Osteocyte (in vitro differentiated cells): Measurements from ENCODE around the gene AKT2. TPM values are rescaled to one million over a fixed set of nuclear protein-coding genes. Genes with fewer than 3 reads are reported as not detected.

ENCODE experiments used
- DNase-seq: peaks from one replicate; pipeline ENCODE4 v3.0.0; 2021; ENCODE audit warnings: mixed read lengths; ENCODE audit not compliant: unreplicated experiment; ENCODE audit errors: extremely low spot score
- H3K27ac Mint-ChIP-seq: one replicate; pipeline ENCODE4 v1.8.0; 2021; ENCODE audit warnings: mild to moderate bottlenecking, mixed read lengths; ENCODE audit not compliant: unreplicated experiment
- H3K27me3 Mint-ChIP-seq: one replicate; pipeline ENCODE4 v1.8.0; 2021; ENCODE audit warnings: mixed read lengths; ENCODE audit not compliant: unreplicated experiment
- H3K36me3 Mint-ChIP-seq: one replicate; pipeline ENCODE4 v1.8.0; 2021; ENCODE audit warnings: mixed read lengths; ENCODE audit not compliant: unreplicated experiment
- H3K4me1 Mint-ChIP-seq: one replicate; pipeline ENCODE4 v1.8.0; 2021; ENCODE audit warnings: mixed read lengths; ENCODE audit not compliant: unreplicated experiment
- H3K4me3 Mint-ChIP-seq: one replicate; pipeline ENCODE4 v1.8.0; 2021; ENCODE audit warnings: mild to moderate bottlenecking, moderate library complexity, mixed read lengths; ENCODE audit not compliant: unreplicated experiment
- H3K9me3 Mint-ChIP-seq: one replicate; pipeline ENCODE4 v1.8.0; 2021; ENCODE audit warnings: mixed read lengths; ENCODE audit not compliant: unreplicated experiment
- CTCF ChIP-seq: fragments of 200-600 bp; sonication (generic); IDR thresholded peaks from 2 replicates; pipeline ENCODE4 v1.5.0; 2021; ENCODE audit warnings: antibody characterized with exemption, mild to moderate bottlenecking, moderate library complexity
- total RNA-seq: library from RNA; stranded (reverse); gene quantifications from 2 replicates; pipeline ENCODE4 v1.2.1, GENCODE V29; 2021

Gene AKT2
- total RNA-seq, 1 donor from 2014 or later = 152 TPM

DNA sequence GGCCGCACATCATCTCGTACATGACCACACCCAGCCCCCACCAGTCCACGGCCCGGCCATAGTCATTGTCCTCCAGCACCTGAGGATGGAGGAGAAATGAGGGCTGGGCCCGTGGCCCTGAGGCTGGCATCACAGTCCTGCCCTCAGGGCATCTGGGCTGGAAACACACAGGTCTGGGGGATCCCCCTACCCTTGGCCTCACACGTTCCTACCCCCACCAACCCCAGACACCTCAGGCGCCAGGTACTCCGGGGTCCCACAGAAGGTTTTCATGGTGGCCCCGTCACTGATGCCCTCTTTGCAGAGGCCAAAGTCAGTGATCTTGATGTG is 49.2 kb downstream of the AKT2 start:
- DNase-seq = no peak
- Mint-ChIP-seq H3K4me1 (peaks cover 17% of the 10 kb centered on the region), H3K36me3 (peaks cover 38% of the 10 kb centered on the region), H3K9me3 (no peaks in the 10 kb centered on the region), H3K27me3 (no peaks in the 10 kb centered on the region), H3K4me3 (no peak overlapping the region), H3K27ac (no peak overlapping the region)
- TF ChIP-seq CTCF = no peak

DNA sequence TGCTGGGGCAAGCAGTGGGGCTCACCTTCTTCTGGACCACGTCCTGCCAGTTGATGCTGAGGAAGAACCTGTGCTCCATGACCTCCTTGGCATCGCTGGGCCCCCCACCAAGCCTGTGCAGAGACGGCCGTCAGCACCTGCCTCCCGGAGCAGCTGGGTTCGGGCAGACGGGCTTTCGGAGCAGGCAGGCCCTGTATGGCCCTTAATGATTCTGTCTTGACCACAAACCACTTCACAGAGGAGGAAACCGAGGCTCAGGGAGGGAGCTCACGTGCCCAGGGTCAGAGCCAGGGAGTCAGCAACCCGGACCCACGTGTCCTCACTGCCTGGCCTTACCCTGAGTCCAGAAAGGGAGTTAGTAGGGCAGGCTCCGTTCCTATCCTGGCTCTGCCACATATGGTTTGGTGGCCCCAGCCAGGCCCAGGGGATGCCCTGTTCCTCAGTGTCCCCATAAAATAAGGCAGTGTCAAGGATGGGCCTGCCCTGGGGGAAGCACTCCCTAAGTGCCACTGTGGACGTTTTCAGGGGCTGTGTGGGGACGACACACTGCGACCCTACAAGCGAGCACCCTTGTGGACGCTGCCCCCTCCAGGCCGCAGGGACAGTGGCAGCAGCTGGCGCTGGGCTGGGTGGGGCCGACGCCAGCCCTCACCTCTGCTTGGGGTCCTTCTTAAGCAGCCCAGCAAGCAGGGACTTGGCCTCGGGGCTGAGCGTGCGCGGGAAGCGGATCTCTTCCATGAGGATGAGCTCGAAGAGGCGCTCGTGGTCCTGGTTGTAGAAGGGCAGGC is 49.7 kb downstream of the AKT2 start:
- no peaks in the 10 kb centered on the region for H3K27me3 Mint-ChIP-seq
- no peak for DNase-seq
- no peak overlapping the region for H3K27ac Mint-ChIP-seq
- peaks cover 37% of the 10 kb centered on the region for H3K36me3 Mint-ChIP-seq
- peak; percentile 17 for TF ChIP-seq CTCF
- H3K4me3 Mint-ChIP-seq = no peak overlapping the region
- H3K4me1 Mint-ChIP-seq = peaks cover 22% of the 10 kb centered on the region
- H3K9me3 Mint-ChIP-seq = no peaks in the 10 kb centered on the region

DNA sequence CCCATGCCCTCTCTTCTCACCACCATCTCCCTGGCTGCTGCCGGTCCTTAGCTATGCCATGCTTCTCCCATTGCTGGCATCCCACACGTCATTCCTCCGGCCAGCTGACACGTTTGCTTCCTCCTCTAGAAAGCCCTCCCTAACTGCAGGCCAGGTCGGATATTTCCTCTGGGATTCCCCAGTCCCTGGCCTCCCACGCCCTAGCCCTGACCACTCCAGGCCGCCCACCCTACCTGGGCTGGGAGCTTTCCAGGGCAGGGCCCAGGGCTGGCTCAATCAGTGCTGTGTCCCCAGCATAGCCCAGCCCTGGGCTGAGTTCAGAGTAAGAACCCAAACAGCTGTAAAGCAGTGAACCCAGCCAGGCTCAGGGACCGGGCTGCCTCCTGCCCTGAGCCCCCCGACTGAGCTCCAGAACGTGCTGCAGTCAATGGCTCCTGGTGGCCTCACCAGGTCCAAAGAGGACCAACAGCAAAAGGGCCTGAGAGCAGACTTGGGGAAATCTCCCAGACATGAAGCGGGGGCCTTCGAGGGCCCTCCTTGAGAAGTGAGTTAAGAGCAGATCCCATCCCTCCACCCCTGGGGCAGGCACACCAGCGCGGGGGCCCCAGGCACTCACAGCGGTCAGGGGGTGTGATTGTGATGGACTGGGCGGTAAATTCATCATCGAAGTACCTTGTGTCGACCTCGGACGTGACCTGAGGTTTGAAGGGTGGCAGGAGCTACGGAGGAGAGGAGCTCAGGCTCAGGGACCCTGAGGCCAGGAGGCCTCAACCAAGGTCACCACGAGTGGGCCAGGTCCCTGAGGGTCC is 50.5 kb downstream of the AKT2 start:
- Mint-ChIP-seq H3K4me1 (peaks cover 28% of the 10 kb centered on the region), H3K27ac (no peak overlapping the region), H3K36me3 (peaks cover 32% of the 10 kb centered on the region), H3K27me3 (no peaks in the 10 kb centered on the region), H3K9me3 (no peaks in the 10 kb centered on the region), H3K4me3 (no peak overlapping the region)
- no peak for TF ChIP-seq CTCF
- DNase-seq = no peak

GRCh38 chr19:40233811-40234389 is 51.2 kb downstream of the AKT2 start:
- TF ChIP-seq CTCF = no peak
- Mint-ChIP-seq H3K27ac (no peak overlapping the region), H3K4me3 (no peak overlapping the region), H3K4me1 (peaks cover 28% of the 10 kb centered on the region), H3K36me3 (peaks cover 27% of the 10 kb centered on the region), H3K9me3 (no peaks in the 10 kb centered on the region), H3K27me3 (no peaks in the 10 kb centered on the region)
- no peak for DNase-seq
